HG02610 (cell line): ENCODE data around the gene PAPOLB.

Experiments used
- ATAC-seq: cut with Tn5 transposase; IDR thresholded peaks from one replicate; pipeline ENCODE4 v1.9.1; 2021; ENCODE audit warnings: mild to moderate bottlenecking, moderate library complexity; ENCODE audit not compliant: unreplicated experiment

PAPOLB gene

DNA sequence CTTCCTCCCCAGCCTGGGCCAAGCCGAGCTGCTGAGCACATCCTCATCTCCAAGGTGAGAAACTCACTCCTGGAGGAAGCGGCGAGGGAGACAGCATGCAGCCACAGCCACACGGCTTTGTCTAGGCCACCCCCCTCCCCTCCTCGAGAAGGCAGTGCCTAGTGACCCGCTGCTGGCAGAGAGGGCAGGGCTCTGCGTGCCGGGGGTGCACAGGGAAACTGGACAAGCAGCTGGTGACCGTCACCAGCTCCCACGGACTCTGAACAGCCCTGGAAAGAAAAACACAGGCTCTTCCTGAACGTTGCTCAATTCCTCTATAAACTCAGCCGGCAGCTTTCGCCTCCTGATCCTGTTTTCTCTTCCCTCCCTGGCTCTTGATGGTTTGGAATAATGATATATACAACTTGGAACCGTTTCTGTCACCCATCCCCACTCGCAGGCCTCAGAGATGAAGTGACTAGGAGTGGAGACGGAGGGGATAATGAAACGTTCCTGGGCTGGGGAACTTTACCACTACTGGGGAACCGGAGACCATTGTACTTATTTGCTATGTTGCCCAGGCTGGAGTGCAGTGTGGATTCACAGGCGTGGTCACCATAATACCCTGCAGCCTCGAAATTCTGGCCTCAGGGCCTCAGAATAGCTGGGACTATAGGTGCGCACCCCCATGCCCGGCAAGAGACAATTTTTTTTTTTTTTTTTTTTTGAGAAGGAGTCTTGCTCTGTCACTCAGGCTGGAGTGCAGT is 19.3 kb downstream of the PAPOLB start:
- ATAC-seq: no peak

GRCh38 chr7:4841836-4842235 is 20.0 kb downstream of the PAPOLB start:
- no peak for ATAC-seq

GRCh38 chr7:4841007-4841784 is 20.6 kb downstream of the PAPOLB start:
- ATAC-seq: no peak

- ATAC-seq: no peak
These were observed 21.7 kb downstream of the PAPOLB start for GRCh38 chr7:4840079-4840501.

DNA sequence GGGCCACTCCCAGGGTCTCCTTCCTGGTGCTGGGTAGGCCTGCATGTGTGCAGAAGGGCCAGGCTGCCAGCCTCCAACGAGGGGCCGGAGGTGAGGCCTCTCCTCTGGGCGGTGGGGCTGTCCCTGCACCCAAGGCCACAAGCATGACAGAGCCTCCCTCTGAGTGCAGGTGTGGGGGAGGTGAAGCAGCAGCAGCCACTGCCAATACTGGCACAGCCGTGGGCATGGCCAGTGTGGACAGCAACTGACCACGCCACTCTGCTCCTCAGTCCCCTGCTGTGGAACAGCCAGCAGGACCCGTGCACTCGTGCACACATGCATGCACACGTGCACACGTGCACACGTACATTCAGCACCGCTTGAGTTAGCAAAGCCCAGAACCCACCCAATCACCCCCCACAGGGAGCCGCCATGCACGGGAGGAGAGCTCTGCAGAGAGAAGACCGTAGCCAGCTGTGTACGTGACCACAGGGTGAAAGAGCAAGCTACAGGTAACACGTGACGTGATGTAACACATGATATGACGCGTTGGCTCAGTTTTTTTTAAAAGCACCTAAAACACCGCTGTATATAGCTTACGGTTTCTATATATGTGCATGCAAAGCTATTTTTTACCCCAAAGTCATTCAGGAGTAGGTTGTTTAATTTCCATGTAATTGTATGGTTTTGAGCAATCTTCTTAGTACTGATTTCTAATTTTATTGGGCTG is 23.1 kb downstream of the PAPOLB start:
- no peak for ATAC-seq

DNA sequence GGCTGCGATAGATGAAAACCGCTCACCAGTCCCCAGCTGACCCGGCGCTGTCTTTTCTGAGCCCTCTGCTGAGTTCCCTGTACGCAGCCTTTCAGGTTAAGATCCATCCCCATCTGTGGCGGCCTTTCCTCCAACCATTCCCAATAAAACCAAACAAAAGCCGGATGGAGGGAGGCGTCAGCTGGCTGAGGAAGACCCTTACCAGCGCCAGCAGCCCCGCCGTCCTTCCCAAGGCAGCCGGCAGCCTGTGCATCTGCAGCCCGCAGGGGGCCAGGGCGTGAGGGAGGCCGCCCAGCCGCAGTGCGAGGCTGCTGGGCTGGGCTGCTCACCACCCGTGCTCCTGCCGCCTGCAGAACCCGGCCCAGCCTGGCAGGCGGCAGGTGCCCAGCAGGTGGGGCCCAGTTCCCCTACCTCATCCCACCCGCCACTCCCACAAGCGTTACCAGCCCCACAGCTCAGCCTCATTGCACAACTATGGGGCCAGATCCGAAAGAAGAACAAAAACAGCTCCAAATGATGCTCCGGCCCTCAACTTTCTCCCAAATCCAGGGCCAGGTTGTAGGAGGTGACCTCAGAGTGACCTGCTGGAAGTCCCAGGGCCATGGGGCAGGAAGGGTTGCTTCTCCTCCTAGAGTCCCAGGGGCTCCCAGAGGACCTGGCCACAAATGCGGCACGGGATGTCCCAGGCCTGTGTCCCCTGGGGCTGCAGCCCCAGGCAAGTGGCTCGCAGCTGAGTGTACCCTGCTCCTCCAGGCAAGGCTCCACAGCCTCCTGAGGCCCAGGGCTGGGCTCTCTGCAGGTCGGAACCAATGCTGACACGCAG is 23.8 kb downstream of the PAPOLB start:
- ATAC-seq: no peak

GRCh38 chr7:4837041-4837802 is 24.6 kb downstream of the PAPOLB start:
- no peak for ATAC-seq

DNA sequence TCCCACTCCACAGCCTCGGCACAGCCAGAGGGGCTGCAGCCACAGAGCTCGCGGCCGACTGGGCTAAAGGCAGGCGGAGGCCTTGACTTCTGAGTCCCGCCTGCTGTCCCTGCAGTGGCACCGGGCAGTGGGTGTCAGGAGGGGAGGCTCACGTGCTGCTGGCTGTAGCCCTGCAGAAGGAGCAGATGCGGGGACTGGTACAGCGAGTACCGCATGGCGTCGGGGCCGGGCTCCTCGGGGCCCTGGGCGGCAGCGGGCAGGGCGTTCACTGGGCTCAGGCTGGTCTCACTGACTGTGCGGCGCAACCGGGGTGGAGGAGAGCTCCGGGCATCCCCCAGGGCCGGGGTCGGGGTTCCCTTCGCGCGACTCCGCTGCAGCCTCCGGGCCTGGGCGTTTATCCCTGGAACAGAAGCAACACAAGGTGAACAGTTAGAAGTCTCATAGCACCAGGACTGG is 25.6 kb downstream of the PAPOLB start:
- no peak for ATAC-seq

DNA sequence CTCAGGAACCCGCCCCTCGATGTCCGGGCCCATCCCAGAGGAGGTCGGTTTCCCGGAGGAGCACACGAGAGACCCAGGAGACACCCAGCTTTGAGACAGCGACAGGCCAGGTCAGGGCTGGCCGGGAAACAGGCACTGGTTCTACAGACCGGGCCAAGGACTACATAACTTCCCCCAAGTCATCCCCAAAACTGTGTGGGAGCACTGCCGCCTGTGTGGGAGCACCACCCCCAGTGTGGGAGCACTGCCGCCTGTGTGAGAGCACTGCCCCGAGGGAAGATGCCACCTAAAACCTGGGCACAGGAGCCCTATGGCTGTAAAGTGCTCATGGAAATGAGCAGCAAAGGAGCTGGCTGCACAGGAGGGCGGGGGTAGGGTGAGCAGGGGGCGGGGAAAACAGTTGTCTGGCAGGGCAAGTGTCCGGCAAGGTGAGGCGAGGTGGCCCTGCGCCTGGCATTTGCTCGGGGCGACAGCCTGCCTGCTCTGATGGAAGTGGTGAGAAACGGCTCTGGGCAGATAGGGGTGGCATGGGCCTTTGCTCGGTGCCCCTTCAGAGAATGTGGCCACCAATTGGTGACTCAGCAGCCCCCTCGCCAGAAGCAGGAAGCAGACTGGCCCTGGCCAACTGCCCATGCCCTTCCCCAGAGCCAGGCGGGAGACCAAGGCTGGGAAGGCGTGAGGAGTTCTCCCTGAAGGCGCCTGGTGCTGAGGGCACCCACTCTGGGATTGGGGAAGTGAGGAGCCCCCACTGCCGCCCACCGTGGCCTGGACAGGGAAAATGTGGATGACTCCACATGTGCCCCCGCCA is 26.2 kb downstream of the PAPOLB start:
- ATAC-seq: no peak

- no peak for ATAC-seq
These were observed 27.0 kb downstream of the PAPOLB start for GRCh38 chr7:4834601-4835397.

DNA sequence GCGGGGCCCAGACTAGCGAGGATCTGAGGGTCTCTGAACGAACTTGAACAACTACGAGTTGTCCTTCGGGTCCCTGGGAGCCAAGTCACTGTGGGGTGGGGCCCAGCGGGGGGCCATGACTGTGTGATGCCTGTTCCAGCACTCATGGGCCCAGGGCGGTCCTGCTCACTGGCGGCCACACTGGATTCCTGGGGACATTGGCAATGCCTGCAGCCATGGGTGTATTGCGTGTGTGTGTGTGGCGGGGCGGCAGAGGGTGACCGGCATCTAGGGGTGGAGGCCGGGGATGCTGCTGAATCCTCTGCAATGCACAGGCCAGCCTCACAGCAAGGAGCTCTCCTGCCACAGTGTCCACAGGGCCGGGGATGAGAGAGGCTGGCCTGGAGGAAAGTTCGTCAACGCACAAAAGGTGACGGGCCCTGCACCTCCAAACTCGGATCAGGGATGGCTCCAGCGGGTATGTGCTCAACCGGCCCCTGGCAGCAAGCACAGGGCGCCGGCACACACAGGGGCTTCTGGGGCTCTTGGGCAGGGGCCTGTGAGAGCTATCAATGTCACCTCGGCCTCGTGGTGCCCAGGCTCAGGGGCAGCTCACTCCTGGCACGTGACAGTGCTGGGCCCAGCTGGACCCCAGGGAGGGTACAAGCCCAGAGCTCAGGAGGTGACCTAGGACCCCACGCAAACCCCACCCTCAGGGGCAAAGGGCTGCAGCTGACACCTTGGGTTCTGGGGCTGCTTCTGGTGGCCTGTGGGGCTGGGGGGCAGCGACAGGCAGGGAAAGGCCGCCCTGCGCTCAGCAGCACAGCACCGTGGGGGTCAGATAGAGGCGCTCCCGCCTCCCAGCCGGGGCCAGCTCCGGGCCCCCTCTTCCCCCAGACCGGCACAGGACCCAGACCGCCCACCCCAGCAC is 27.9 kb downstream of the PAPOLB start:
- no peak for ATAC-seq

DNA sequence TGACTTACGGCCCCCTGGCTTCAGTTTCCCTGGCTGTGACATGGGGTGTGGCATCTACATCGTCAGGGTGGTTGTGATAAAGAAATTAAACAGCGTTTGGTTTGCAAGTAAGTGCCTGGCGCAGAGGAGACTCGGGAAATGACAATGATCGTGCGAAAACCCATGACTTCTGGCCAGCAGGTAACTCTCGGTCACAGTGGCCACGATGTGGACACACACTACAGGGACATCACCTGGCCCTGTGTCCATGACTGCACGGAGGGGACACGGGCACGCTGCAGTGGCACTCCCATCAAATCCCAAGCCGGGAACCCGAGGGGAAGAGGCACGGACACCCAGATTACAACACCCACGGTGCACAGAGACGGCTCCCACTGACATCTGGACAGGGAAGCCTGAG is 28.7 kb downstream of the PAPOLB start:
- no peak for ATAC-seq

GRCh38 chr7:4832711-4833110 is 29.1 kb downstream of the PAPOLB start:
- ATAC-seq: no peak

- ATAC-seq: no peak
These were observed 29.9 kb downstream of the PAPOLB start for GRCh38 chr7:4831723-4832495.

- ATAC-seq: no peak
These were observed 31.7 kb downstream of the PAPOLB start for GRCh38 chr7:4830176-4830575.

DNA sequence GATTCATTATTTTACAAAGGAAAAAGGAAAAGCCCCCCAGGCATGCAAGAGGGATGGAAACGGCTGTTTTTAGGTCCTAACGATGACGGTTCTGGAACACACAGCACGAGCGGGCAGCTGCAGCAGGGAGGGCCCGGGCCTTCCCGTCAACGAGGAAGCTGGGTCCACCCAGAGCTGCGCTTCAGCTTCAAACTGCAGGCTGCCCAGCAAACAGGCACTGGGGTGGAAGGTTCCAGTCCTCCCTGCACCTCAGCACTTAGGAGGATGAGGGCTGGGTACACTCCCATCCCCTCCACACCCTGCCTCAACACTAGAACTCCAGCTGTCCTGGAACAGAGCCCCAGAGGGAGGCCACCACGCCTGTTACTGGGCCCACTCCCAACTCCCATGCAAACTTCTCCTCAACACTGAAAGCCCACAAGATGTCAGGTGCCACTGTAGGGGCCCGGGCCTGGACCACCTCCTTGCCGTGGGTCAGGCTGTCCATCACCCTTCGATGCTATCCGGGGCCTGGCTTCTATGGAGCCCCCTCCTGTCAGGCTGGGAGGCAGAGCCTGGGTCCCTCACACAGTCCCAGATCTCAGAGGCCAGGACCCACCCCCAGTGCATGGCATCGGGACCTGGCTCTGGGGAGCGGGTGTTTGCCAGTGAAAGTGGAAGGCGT is 33.0 kb downstream of the PAPOLB start:
- no peak for ATAC-seq
